ENCODE measurements around the gene SBSN.

The SBSN gene

GRCh38 chr19:35533201-35533821 lies 5.2 kb upstream of the SBSN start, which contains the start of gene GAPDHS:
Gene GAPDHS, plus strand, starts transcription at chr19:35533456. Its CDS starts 72 bp downstream, at chr19:35533528.
- no peak for DNase-seq (ENCODE audit: low read depth)

DNA sequence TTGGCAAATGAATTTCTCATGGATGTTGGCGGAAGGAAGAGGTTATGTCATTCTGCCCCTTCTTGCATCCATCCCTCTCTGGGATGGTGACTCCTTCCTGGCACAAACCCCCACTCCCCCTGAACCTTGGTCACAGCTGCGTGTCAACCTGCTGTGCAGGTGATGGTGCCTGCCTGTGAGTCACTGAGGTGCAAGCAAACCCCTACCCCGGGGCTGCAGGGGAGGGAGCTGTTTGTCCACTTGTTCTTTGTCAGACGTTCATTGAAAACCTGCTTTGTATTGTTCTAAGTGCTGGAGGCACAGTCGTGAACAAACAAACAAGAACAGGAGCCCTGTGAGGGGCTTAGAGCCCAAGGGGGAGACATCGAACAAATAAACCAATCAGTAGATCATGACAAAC lies 3.2 kb upstream of the SBSN start:
- no peak for DNase-seq (ENCODE audit: low read depth)

GRCh38 chr19:35529241-35530218 lies 1.4 kb upstream of the SBSN start:
- no peak for DNase-seq (ENCODE audit: low read depth)

DNA sequence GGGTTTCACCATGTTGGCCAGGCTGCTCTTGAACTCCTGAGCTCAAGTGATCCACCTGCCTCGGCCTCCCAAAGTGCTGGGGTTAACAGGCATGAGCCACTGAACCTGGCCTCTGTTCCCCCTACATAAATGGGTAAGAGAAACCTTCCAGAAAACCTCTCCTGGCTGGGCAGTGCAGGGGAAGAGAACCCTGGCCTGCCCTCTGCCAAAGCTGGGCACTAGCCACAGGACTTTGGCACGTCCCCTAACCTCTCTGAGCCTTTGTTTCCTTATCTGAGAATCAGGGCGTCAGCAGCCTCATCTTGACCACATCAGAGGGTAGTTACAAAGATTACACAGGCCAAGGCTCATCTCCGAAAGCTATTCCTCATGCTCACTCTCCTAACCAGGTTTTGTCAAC lies 2.2 kb downstream of the SBSN start:
- no peak for DNase-seq (ENCODE audit: low read depth)

DNA sequence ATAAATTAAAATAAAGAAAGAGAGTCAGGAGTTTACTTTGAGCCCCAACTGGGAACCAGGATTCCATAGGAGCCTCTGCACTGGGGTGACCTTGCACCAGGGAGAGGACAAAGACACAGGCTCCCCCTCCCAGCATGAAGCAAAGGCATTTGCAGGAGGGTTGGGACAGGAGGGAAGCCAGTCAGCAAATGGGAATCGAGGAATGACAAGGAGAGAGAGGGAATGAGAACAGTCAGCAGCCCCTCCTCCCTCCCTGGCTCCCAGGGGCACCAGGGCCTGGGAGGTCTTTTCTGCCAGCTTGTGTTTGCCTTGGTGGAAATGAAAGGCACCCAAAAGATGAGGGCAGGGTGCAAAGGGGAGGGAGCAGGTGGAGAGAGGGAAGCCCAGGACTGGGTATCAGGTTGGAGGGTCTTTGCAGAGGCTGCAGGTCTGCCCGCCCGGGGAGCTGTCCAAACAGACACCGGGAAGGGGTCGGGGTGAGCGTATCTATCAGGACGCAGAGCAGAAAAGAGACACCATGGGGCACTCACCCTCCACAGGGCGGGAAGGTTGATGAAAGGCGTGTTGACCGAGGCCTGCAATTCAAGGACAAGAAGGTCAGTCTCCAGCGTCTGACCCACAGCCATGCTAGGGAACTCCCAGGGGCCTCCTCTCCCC lies 3.8 kb downstream of the SBSN start:
- DNase-seq (ENCODE audit: low read depth), result no peak

DNA sequence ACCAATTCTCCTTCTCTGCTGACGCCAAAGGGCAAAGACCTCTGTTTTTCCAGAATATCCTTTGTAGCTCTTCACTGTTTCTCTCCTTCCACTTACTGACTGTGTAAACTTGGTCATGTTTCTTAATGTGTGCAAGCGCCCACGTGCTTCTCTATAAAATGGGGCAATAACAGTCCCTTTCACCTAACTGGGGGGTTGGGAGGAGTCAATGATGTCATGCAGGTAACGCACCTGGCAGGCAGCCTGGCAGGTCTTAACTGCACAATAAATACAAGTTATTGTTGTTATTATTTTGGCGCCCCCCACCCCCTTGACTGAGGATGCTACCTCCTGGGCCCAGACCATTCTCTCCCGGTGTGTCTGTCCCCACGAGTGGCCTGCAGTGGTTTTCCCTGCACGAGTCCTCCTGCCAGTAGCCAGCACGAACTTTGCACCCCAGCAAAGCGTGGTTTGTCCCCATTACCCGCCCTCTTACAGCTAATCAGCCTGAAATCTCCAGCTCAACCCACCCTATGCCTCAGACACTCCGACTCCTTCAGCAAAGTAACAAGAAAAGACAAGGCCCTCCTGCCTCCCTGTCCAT lies 5.3 kb downstream of the SBSN start:
- no peak for DNase-seq (ENCODE audit: low read depth)

DNA sequence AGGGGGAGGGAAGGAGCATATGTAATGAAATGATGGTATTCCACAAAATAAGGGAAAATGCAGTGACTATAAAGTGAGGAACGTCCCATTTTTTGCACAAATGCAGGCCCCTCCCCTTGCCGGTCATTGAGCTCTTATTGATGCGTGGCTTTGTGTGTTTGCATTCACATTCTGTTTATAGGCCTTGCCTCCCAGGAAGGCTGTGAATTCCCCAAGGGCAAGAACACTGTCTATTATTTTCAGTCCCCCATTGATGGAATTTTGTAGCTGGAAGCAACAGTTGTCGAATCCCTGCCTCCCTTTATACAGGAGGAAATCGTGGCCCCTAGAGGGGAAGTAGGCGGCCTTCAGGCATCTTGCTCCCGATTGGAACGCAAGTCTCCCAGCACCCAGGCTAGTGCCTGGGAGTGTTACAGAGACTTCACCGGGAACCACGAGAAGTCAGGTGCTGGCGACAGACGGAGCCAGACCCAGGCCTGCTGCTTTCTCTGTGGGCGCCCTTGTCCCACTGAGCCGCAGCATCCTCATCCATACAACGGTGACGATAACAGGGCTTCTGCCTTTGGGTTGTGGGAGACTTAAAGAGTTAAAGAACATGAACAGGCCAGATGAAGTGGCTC lies 6.9 kb downstream of the SBSN start:
- DNase-seq (ENCODE audit: low read depth), result no peak

GRCh38 chr19:35519291-35519690 lies 8.8 kb downstream of the SBSN start:
- DNase-seq (ENCODE audit: low read depth), result peak; percentile 11

- peak; percentile 96 for DNase-seq (ENCODE audit: low read depth)
Observed at GRCh38 chr19:35518313-35518712, 9.8 kb downstream of the SBSN start.

DNA sequence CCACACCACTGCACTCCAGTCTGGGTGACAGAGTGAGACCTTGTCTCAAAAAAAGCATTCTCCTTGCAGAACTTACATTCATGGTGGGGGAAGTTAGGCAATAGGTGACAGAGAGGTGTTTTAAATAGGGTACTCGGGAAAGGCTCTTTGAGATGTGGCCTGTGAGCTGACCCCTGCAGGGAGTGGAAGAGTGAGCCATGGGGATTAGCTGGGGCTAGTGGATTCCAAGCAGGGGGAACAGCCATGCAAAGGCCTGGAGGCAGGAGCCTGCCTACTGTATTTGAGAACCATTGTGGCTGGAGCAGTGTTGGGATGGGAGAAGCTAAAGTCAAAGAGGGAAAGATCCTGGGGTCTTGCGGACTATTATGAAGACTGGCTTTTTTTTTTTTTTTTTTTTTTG lies 10.8 kb downstream of the SBSN start:
- no peak for DNase-seq (ENCODE audit: low read depth)

GRCh38 chr19:35516310-35516709 lies 11.8 kb downstream of the SBSN start:
- no peak for DNase-seq (ENCODE audit: low read depth)

- DNase-seq (ENCODE audit: low read depth), result no peak
Observed at GRCh38 chr19:35514282-35514809, 13.8 kb downstream of the SBSN start.

DNA sequence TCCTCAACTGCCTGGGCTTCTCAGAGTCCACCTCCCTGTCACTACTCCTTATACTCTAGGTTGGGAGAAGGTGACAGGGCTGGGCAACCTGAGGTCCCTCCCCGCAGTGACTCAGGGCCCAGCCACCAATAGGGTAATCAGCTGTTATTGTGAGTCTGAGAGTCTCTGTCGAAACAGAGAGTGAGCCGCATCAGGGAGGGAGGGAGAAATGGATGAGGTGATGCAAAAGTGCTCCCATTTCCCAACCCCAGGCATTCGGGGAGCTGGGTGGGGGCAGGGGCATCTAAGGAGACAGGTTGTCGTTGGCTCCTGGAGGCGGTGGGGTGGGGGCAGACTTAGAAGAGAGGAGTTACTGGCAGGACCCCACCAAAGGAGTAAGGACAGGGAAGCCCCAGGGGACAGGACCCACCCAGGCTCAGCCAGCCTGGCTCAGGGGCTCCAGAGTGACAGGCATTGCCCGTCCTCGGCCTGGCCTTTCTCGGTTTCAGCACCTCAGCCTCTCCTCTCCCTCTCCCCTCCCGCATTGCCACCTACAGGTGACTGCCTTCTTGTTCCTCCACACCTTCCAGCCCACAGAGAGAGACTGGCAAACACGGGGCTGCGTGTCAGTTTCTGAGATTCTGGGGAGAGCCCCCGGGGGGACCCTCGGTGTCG lies 14.4 kb downstream of the SBSN start, which contains the start of gene DMKN:
Gene DMKN, minus strand, starts transcription at position 22 of the 654 bp plus-strand sequence. CDS start 174 bp downstream, outside the sequence.
- DNase-seq (ENCODE audit: low read depth), result peak; percentile 58

GRCh38 chr19:35512831-35513627 lies 15.1 kb downstream of the SBSN start:
- DNase-seq (ENCODE audit: low read depth), result no peak

GRCh38 chr19:35511337-35511736 lies 16.8 kb downstream of the SBSN start:
- no peak for DNase-seq (ENCODE audit: low read depth)

GRCh38 chr19:35510626-35510964 lies 17.5 kb downstream of the SBSN start:
- DNase-seq (ENCODE audit: low read depth), result no peak

- DNase-seq (ENCODE audit: low read depth), result peak; percentile 16
Observed at GRCh38 chr19:35509861-35510625, 18.1 kb downstream of the SBSN start.

DNA sequence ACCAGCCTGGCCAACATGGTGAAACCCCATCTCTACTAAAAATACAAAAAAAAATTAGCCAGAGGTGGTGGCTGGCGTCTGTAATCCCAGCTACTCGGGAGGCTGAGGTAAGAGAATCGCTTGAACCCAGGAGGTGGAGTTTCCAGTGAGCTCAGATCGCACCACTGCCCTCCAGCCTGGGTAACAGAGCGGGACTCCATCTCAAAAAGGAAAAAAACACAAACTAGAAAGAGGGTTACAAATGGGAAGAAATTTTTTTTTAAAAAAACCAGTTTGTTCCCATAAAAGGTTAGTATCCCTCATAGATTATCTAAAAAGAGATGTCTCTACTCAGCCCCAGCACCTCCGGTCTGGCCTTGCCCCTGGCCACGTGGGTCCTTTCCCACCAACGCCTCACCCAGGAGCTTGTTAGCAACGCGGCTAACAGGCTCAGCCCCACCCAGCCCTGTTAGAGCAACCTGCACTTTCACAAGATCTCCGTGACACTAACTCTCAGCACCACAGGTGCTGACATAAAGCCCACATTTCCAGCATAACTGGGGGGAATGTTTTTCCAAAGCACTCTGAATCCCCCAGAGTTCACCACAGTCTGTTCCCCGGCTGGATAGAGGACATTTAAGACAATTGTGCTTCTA lies 19.0 kb downstream of the SBSN start:
- DNase-seq (ENCODE audit: low read depth), result no peak

DNA sequence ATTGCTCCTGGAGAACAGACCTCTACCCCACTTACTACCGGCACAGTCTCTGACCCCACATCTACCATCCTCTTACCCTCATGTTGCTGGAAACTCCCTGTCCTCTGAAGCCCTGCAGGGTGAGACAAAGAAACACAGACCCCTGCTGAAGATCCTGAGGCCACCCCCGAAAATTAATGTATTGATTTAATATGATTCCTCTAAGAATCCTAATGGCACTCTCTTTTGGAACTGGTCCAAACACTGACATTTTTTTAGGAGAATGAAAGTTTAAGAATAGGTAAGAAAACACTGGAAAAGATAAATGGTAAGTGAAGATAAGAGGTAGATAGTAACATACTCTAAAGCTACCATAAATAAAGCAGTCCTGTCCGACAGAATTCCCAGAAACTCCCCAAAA lies 20.0 kb downstream of the SBSN start:
- no peak for DNase-seq (ENCODE audit: low read depth)
